GM12801 (cell line): Measurements from ENCODE around the gene ERLIN1.

Source experiments
- TF ChIP-seq, protein P1 (sequence below): IDR thresholded peaks from one replicate; pipeline ENCODE4 v1.5.1; 2011; ENCODE audit warnings: control low read depth; ENCODE audit not compliant: insufficient read length; ENCODE audit errors: extremely low read depth

The ERLIN1 gene

DNA sequence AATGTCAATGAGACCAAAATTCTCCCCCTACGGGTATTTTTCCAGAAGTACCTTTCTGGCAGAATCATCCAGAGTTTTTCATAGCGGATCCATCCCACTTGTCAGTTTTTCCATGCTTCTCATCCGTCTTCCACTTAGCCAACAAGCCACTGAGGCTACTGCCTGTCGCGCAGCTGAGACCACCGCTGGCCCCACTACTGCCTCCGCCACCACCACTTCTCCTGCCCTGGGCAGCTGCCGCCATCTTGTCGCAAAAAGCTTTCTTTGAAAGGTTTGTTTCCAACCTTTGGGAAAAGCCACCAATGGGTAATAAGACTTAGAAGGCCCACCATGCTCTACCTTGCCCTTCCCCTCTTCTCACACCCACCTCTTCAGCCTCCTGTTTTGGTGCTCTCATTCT, 42.1 kb downstream of the ERLIN1 start:
- TF ChIP-seq, protein P1, sequence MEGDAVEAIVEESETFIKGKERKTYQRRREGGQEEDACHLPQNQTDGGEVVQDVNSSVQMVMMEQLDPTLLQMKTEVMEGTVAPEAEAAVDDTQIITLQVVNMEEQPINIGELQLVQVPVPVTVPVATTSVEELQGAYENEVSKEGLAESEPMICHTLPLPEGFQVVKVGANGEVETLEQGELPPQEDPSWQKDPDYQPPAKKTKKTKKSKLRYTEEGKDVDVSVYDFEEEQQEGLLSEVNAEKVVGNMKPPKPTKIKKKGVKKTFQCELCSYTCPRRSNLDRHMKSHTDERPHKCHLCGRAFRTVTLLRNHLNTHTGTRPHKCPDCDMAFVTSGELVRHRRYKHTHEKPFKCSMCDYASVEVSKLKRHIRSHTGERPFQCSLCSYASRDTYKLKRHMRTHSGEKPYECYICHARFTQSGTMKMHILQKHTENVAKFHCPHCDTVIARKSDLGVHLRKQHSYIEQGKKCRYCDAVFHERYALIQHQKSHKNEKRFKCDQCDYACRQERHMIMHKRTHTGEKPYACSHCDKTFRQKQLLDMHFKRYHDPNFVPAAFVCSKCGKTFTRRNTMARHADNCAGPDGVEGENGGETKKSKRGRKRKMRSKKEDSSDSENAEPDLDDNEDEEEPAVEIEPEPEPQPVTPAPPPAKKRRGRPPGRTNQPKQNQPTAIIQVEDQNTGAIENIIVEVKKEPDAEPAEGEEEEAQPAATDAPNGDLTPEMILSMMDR = no peak

DNA sequence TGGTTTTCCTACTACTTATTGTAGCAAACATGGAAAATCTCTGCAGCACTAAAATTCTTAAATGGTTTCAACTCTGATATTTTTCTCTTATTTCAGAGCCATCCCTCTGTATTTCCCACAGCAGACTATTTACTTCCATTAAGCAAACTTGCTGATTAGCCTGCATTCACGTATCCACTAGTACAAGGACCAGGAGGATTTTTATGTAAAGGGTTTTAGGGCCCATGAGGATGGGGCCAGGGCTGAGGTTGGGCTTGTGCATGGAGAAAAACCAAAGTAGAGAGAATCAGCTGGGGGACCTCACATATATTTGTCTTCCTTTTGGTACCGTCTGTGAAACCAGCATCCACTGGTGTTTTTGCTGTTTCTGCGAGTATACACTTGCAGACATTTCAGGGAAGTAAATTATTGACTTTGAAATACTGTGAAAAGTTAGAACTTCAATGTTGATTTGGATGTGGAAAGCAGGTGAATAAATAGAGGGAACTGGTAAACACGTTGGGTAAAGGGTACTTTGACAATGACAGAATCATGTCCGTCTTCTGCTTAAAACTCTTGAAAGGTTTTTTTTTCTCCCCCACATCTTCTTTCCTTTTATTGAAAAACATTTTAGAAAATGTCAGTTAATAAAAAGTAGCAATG, 44.3 kb downstream of the ERLIN1 start:
- TF ChIP-seq, protein P1 = no peak

DNA sequence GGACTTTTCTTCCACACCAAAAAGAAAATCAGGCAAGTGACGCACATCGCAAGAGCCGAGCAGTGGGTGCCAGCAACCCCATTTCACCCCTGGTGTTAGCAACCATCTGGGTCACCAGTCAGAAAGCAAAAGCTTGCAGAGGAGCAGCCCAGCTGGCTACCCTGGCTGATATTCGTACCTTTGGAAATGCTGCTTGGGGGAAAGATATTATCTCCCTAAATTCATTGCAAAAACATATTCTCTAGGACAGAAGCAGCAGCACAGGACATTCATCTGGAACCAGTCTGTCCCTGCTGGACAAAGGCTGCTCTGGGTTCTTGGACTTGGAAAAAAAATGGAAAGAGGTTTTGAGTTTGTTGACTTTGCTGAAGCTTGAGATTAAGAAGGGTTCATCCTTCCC, 45.8 kb downstream of the ERLIN1 start:
- TF ChIP-seq, protein P1 = no peak

DNA sequence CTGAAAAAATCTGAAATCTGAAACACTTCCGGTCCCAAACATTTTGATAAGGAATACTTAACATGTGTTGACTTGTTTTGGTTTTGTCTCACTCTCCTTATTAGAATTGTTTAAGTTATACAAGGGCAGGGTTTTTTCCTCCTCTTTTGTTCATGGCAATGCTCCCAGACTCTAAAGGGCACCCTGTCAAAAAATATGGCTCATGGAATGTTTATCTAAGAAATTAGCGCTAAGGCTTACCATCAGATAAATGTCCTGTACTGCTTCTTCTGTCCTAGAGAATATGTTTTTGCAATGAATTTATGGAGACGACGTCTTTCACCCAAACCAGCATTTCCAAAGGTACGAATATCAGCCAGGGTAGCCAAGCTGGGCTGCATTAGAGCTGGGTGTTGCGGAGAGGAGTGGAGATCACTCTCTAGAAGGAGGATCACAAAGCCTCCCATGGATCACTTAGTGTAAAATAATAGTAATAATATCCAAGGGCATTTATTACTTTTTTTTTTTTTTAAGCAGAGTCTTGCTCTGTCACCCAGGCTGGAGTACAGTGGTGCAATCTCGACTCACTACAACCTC, 46.8 kb downstream of the ERLIN1 start:
- TF ChIP-seq, protein P1 = no peak

DNA sequence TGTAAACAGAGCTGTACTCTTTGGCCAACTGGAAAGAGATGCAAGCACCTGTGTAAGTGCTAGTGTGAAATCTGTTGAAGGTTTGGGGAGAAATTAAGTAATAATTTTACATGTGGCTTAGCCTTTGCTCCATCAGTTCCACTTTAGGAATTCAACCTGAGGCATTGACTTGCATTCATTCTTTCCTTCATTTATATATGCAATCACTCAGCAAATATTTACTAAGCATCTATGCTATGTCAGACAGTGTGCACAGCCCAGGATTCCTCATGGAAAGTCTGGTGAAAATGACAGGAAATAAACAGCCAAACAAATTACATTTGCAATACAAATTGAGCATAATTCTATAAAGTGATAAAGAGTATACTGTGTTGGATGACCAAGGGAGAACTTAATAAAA, 50.3 kb downstream of the ERLIN1 start:
- TF ChIP-seq, protein P1 = no peak

DNA sequence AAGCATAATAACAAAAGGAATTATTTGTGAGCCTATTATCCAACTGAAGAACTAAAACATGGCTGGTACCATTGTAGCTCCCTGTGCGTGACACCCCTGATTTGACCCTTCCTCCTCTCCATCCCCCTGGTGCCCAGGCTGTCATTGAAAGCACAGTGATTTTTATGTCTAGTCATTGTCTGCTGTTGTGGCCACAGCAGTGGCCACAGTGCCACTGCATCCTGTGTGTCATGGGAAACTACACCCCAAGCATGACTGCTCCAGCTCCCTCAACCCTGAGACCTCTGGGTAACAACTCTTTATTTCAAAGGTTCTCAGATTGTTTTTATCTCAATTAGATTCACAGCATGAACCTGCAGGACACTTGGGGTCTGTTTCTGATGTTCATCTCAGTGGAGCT, 52.0 kb downstream of the ERLIN1 start:
- TF ChIP-seq, protein P1 = no peak

DNA sequence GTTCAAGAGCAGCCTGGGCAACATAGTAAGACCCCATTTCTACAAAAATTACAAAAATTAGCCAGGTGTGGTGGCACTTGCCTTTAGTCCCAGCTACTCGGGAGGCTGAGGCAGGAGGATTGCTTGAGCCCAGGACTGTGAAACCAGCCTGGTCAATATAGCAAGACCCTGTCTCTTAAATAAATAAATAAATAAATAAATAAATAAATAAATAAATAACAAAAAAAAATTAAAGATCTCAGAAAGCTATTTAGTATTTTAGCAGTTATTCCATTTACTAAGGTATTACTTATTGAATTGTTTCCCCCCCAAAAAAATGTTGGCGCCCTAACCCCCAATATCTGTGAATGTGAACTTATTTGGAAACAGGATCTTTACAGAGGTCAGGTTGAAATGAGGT, 53.4 kb downstream of the ERLIN1 start:
- TF ChIP-seq, protein P1 = no peak
